Astrocyte of the cerebellum (primary cell): ENCODE measurements around the gene TBC1D16.

Source experiments
- DNase-seq: peaks from one replicate; pipeline ENCODE4 v3.0.0-alpha.2; 2011; ENCODE audit warnings: low read depth
- H3K4me3 ChIP-seq: 2 replicates; pipeline ENCODE4 v1.5.1; 2011; ENCODE audit warnings: mild to moderate bottlenecking, low read depth, low read length, moderate library complexity
- in situ Hi-C: cut with HindIII; loops from 2 replicates; pipeline ENCODE4 v1.10.0; 2017; ENCODE audit warnings: low sequenced_read_pairs
- TF ChIP-seq, protein P1 (sequence below): IDR thresholded peaks from 2 replicates; pipeline ENCODE4 v1.5.1; 2012; ENCODE audit warnings: low read length, low read depth, moderate library complexity, mild to moderate bottlenecking; ENCODE audit errors: missing control alignments

Gene TBC1D16

DNA sequence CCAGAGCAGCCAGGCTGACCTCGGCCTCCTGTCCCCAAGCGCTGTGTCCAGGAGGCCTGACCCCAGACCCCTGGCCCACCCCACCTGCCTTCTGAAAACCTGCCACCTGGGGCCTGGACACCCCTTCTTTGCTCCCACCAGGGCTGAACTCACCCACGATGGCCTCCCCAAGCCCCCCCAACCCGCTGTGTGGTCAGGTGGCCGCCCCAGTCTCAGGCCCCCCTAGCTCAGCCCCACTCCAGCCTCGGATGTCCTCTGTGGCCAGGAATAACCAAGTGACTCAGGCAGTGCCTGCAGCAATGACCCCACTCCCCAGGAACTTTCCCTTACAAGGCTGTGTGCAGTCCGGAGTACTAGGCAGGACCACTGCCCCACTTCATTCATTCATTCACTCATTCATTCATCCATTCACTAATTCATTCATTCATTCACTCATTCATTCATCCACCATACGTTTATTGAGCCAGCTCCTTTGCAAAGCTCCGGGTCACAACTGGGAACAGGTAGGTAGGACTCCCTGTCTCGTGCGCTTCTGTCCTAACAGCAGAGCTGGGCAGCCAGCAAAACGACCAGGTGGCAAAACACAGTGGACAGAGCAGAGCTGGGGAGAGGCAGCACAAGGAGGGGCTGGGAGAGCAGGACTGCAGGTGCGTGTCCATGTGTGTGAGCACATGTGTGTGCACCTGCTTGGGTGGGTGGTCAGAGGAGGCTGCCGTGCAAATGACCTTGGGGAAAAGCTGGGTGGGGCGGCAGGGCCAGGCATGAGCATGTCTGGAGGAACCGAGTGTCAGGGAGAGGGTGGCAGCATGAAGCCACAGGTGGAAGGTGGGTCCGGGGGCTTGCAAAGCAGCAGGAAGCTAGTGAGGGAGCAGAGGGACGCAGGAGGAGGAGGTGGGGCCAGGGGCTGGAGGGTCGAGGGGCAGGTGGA is 120.6 kb downstream of the TBC1D16 start:
- TF ChIP-seq, protein P1, sequence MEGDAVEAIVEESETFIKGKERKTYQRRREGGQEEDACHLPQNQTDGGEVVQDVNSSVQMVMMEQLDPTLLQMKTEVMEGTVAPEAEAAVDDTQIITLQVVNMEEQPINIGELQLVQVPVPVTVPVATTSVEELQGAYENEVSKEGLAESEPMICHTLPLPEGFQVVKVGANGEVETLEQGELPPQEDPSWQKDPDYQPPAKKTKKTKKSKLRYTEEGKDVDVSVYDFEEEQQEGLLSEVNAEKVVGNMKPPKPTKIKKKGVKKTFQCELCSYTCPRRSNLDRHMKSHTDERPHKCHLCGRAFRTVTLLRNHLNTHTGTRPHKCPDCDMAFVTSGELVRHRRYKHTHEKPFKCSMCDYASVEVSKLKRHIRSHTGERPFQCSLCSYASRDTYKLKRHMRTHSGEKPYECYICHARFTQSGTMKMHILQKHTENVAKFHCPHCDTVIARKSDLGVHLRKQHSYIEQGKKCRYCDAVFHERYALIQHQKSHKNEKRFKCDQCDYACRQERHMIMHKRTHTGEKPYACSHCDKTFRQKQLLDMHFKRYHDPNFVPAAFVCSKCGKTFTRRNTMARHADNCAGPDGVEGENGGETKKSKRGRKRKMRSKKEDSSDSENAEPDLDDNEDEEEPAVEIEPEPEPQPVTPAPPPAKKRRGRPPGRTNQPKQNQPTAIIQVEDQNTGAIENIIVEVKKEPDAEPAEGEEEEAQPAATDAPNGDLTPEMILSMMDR, result no peak
- H3K4me3 ChIP-seq, result no peak overlapping the region
- in situ Hi-C loops, result no loop called here
- DNase-seq, result no peak

- TF ChIP-seq, protein P1, result no peak
- in situ Hi-C loops, result no loop called here
- no peak for DNase-seq
- H3K4me3 ChIP-seq, result no peak overlapping the region
These were observed 121.5 kb downstream of the TBC1D16 start for GRCh38 chr17:79913896-79914812.

DNA sequence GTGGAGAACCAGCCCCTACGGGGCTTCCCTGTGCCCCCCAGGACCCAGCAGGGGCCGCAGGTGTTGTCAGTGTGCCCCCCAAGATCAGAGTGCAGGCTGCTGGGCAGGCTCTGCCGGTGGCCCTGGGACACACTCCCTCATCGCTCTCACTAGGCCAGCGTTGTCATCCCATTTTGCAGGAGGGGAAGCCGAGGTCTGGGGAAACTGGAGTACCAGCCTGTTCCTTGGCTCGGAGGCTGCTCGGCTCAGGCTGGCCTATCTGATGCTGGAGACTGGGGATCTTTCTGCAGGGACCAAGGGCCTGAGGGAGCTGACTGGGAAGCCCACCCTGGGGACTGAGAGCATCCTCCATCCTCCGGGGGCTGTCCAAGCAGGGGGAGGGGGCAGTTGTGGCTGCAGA is 122.2 kb downstream of the TBC1D16 start:
- TF ChIP-seq, protein P1, result no peak
- H3K4me3 ChIP-seq, result no peak overlapping the region
- DNase-seq, result no peak
- in situ Hi-C loops, result no loop called here

DNA sequence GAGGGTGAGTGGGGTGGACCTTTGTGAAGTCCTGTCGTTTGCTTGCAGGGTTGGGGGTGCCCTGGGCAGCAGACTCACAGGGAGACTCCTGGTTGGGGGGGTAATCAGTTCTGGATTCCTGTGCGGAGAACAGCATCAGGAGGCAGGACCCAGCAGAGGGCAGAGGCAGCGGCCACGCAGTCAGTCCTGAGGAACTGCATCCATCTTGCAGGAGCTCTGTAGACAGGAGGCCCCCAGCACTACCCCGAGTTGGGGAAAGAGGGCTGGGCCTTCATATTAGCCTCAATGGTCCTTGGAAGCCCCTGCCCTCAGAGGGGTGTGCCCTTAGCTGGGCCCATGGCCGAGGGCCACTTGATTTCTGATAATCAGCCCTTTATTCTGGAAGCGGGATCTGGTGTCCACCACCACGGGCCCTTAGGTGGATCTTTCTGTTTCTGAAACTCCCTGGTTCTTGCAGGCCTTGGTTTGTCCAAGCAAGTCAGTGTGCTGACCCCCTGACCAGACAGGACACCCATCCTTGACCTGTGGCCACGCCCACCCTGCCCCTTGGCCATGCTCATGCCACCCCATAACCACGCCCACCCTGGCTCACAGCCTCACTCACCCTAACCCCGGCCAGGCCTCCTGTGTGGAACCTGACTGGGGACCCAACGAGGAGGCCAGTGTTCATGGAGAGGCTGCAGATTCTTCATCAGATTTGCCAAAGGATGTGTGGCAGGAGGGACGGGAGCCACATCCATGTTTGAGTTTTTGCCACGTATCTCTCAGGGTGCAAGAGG is 122.9 kb downstream of the TBC1D16 start:
- in situ Hi-C loops, result no loop called here
- no peak for DNase-seq
- TF ChIP-seq, protein P1, result no peak
- no peak overlapping the region for H3K4me3 ChIP-seq

DNA sequence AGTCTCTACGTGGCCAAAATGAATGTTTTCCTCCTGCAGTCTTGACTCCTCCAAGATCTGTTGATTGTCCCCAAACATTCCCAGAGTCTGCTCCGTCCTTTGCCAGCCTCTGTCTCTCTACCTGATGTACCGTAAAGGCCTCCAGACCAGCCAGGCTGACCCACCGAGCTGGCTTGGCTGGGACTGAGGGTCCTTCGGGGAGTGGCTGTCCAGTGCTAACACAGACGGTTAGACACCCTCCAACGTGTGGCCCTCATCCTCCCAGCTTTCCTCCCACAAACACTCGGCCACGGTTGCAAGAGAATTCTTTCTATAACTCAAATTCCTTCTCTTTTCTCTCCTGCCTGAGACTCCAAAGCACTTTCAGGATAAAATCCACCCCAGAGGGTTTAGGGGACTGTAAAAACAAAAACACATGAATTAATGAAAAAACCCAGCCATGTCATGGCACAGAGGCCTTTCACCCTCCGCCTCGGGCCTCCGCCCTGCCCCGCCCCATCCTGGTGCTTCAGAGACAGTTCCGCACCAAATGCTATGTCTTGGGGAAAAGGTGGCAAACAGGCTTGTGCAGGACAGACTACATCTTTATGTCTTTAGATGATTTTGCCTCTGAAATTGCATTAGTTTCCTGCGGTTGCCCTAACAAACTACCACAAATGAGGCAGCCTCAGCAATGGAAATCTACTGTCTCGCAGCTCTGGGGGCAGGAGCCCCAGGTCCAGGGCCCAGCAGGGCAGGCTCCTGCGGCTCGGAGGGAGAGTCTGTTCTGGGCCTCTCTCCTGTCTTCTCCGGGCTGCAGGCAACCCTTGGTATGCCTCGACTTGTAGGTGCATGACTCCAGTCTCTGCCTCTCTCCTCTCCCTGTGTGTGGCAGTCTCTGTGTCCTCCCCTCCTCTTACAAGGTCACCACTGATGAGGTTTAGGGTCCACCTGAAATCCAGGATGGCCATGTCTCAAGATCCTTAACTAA is 124.0 kb downstream of the TBC1D16 start:
- DNase-seq, result no peak
- no peak overlapping the region for H3K4me3 ChIP-seq
- in situ Hi-C loops, result no loop called here
- TF ChIP-seq, protein P1, result no peak
